Measurements from ENCODE around the gene F2RL1. TPM values are rescaled to one million over a fixed set of nuclear protein-coding genes. Genes with fewer than 3 reads are reported as not detected.

F2RL1 gene
- total and polyA plus RNA-seq, 2 of the 13 experiments (the other 11 are each of a cell fraction or from before 2014, with no cell fraction given), result 9.9 to 23.0 TPM

DNA sequence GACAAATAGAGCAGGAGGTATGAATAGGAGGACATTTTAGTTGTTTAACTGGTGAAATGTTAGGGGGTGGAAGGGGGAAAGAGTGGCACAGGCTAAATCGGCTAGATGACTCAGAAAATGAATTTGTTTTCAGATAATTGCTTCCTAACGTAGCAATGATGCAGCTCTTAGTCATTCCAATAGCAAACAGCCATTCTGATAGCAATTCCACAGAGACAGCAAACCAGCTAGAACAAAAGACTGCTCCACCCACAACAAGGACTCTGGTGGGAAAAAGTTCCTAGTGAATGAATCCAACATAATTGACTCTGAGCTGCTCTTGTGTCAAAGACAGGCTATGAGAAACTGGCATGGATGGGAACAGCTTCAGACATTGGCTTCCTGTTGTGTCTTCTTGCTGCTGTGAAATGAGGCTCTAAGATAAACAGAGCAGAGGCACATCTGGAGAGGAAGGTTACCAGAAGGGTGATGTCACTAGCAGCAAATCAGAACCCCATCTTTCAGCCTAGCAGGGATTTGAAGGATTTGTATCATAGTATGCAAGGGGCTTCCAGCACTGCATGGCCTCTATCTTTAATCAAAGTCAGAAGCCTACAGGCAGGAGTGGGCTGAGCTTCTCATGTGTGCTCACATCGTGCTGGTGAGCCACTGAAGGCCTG is 28.1 kb upstream of the F2RL1 start:
- Histone ChIP-seq H3K27ac (ENCODE audit: extremely low read length, insufficient read depth, low read length) (no peak overlapping the region), H3K36me3 (replicated peaks in 1 of 2; ENCODE audit: control insufficient read depth in 1 of 2, insufficient read depth in 2 of 2, low read length in 2 of 2) (no peaks in the 10 kb centered on the region), H3K4me3 (replicated peaks in 1 of 3; ENCODE audit: insufficient read depth in 1 of 3, low read depth in 2 of 3, low read length in 3 of 3) (no peak overlapping the region), H3K4me2 (ENCODE audit: low read depth, low read length) (peak overlapping the region; percentile 15; the same call in 1 of the 2 replicates), H4K20me1 (ENCODE audit: insufficient read depth, low read length) (no peaks in the 10 kb centered on the region), H3K27me3 (ENCODE audit: control insufficient read depth in 1 of 2, insufficient read depth in 2 of 2, low read length in 2 of 2) (no peaks in the 10 kb centered on the region), H3K4me1 (ENCODE audit: insufficient read depth, low read length) (peaks cover 48% of the 10 kb centered on the region), H3K79me2 (ENCODE audit: insufficient read depth, low read length) (no peaks in the 10 kb centered on the region), H2AFZ (ENCODE audit: low read length) (no peak overlapping the region), H3K9ac (ENCODE audit: insufficient read depth, low read depth, low read length) (0 out of 2 replicates have a peak overlapping the region, but pooled peaks have one; percentile 15), H3K9me3 (ENCODE audit: low read length) (no peaks in the 10 kb centered on the region)
- BruUV-seq (replicated peaks), result no TSS peak
- peak; percentile 47 for ATAC-seq
- POLR2A ChIA-PET, result interaction anchor here (1.0 to 2.4 kb wide), 5 partner anchors 12 to 35 kb away, joined by 3 to 48 read pairs (median 5); partner anchors contain the start of gene F2RL1
- in situ Hi-C loops (cut with HindIII; ENCODE audit: extremely low pct_ligation_motif_present, low pct_unique_long_range_greater_than_20kb) (no loop called here), intact Hi-C loops (cut with micrococcal nuclease; ENCODE audit: unreplicated experiment) (loop anchor here (2.0 kb wide), 1 partner anchor 16 kb away; no protein-coding TSS in a partner anchor)
- WGBS (ENCODE audit: low lambda C conversion rate), result 3% methylated on average over 3 of the region's 3 CpGs
- CTCF ChIA-PET (ENCODE audit: low intra/inter-chr PET ratio, low total read pairs), result no interaction called here
- FAIRE-seq, result no peak
- DNase-seq (ENCODE audit: low spot score), result peak; percentile 76
- peak; percentile 31; the same call in 1 of the 2 replicates for TF ChIP-seq SOX5 (CRISPR knock-in tag; IDR thresholded peaks at IDR 0.05; ENCODE audit: borderline replicate concordance)
- TF ChIP-seq ZBTB7B (CRISPR knock-in tag; IDR thresholded peaks at IDR 0.05), result no peak
- TF ChIP-seq ZNF547 (CRISPR knock-in tag; IDR thresholded peaks at IDR 0.05), result no peak
- no peak for TF ChIP-seq ZNF543 (CRISPR knock-in tag; IDR thresholded peaks at IDR 0.05)
- TF ChIP-seq EP300 (IDR thresholded peaks at IDR 0.05; ENCODE audit: low read depth in 2 of 2, low read length in 2 of 2), result peak in 1 of 2 experiments; percentile 54; a peak in 1 of 4 replicates
- peak; percentile 40; the same call in 1 of the 2 replicates for TF ChIP-seq EP300 (CRISPR knock-in tag; IDR thresholded peaks at IDR 0.05; ENCODE audit: borderline replicate concordance)
- TF ChIP-seq ZSCAN20 (CRISPR knock-in tag; IDR thresholded peaks at IDR 0.05; ENCODE audit: borderline replicate concordance), result no peak
- TF ChIP-seq SOX6 (IDR thresholded peaks at IDR 0.05), result no peak
- TF ChIP-seq SOX6 (CRISPR knock-in tag; IDR thresholded peaks at IDR 0.05), result peak; percentile 21; the same call in 1 of the 2 replicates
- TF ChIP-seq SOX13 (IDR thresholded peaks at IDR 0.05), result 0 out of 2 replicates have a peak, but pooled peaks have one; percentile 23
- peak in 1 of 2 experiments; percentile 50; a peak in 1 of 4 replicates for TF ChIP-seq SOX13 (CRISPR knock-in tag; conservative IDR thresholded peaks at IDR 0.05 in 1 of 2, IDR thresholded peaks at IDR 0.05 in 1 of 2)
- TF ChIP-seq, protein P1, sequence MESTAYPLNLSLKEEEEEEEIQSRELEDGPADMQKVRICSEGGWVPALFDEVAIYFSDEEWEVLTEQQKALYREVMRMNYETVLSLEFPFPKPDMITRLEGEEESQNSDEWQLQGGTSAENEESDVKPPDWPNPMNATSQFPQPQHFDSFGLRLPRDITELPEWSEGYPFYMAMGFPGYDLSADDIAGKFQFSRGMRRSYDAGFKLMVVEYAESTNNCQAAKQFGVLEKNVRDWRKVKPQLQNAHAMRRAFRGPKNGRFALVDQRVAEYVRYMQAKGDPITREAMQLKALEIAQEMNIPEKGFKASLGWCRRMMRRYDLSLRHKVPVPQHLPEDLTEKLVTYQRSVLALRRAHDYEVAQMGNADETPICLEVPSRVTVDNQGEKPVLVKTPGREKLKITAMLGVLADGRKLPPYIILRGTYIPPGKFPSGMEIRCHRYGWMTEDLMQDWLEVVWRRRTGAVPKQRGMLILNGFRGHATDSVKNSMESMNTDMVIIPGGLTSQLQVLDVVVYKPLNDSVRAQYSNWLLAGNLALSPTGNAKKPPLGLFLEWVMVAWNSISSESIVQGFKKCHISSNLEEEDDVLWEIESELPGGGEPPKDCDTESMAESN (CRISPR knock-in tag; conservative IDR thresholded peaks at IDR 0.05), result no peak
- TF ChIP-seq ZNF235 (CRISPR knock-in tag; IDR thresholded peaks at IDR 0.05; ENCODE audit: borderline replicate concordance), result no peak
- no peak for TF ChIP-seq PHF20 (CRISPR knock-in tag; IDR thresholded peaks at IDR 0.05)
- no peak for TF ChIP-seq REXO4 (CRISPR knock-in tag; IDR thresholded peaks at IDR 0.05; ENCODE audit: borderline replicate concordance)
- TF ChIP-seq, protein P2, sequence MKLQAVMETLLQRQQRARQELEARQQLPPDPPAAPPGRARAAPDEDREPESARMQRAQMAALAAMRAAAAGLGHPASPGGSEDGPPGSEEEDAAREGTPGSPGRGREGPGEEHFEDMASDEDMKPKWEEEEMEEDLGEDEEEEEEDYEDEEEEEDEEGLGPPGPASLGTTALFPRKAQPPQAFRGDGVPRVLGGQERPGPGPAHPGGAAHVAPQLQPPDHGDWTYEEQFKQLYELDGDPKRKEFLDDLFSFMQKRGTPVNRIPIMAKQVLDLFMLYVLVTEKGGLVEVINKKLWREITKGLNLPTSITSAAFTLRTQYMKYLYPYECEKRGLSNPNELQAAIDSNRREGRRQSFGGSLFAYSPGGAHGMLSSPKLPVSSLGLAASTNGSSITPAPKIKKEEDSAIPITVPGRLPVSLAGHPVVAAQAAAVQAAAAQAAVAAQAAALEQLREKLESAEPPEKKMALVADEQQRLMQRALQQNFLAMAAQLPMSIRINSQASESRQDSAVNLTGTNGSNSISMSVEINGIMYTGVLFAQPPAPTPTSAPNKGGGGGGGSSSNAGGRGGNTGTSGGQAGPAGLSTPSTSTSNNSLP (IDR thresholded peaks at IDR 0.05; ENCODE audit: low read depth, low read length), result 0 out of 2 replicates have a peak, but pooled peaks have one; percentile 37
- no peak for TF ChIP-seq CHD4 (IDR thresholded peaks at IDR 0.05; ENCODE audit: borderline replicate concordance, low read length)
- no peak for TF ChIP-seq ZSCAN9 (CRISPR knock-in tag; IDR thresholded peaks at IDR 0.05; ENCODE audit: borderline replicate concordance)
- TF ChIP-seq RBAK (CRISPR knock-in tag; IDR thresholded peaks at IDR 0.05), result no peak

All from HepG2 (cell line).